GM06990 (cell line): ENCODE data around the gene SH3TC2.

Source experiments
- DNase-seq: peaks from one replicate; pipeline ENCODE4 v3.0.0-alpha.2; 2011; ENCODE audit not compliant: insufficient read length; ENCODE audit errors: extremely low read depth
- H3K27me3 ChIP-seq: replicated peaks from 2 replicates; pipeline ENCODE4 v1.6.0; 2011; ENCODE audit warnings: low read length; ENCODE audit not compliant: control insufficient read depth, insufficient read depth
- H3K36me3 ChIP-seq: 2 replicates; pipeline ENCODE4 v1.5.1; 2011; ENCODE audit warnings: low read length; ENCODE audit not compliant: control insufficient read depth, insufficient read depth
- H3K4me3 ChIP-seq: replicated peaks from 2 replicates; pipeline ENCODE4 v1.5.1; 2011; ENCODE audit warnings: low read depth, mild to moderate bottlenecking, control low read depth, low read length
- CTCF ChIP-seq: IDR thresholded peaks from 2 replicates; pipeline ENCODE4 v1.5.1; 2011; ENCODE audit warnings: low read length, control low read depth, mild to moderate bottlenecking, inconsistent platforms; ENCODE audit not compliant: insufficient read depth, poor library complexity, severe bottlenecking

The SH3TC2 gene

DNA sequence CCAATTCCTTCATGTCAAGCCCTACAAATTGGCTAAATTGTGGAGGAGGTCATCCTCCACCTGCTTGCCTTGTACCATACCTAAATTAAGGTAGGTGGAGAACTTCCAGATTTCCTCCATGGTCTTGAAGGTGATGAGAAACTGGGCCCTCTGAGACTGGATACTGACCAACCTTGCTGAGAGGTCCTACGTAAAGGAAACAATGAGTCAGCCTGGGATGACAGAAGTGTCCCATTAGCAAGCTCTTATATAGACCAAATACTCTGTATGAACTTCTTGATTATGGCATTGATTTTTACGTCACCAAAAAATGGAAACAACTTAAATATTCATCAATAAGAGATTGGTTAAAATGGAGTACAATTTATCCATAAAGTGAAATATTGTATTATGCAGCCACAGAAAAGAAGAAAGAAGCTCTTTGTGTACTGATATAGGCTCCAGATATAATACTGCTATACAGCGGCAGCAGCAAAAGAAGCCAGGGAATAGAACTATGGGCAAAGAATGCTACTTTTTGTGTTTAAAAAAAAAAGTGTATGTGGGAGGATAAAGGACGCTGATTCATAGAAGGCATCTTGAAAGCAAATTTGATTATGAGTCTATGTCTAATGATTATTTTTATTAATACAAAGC, 18.3 kb downstream of the SH3TC2 start:
- Histone ChIP-seq H3K4me3 (no peak overlapping the region), H3K27me3 (no peaks in the 10 kb centered on the region; the same call in 1 of the 2 replicates), H3K36me3 (no peaks in the 10 kb centered on the region)
- TF ChIP-seq CTCF, result no peak
- DNase-seq, result no peak

- Histone ChIP-seq H3K4me3 (no peak overlapping the region), H3K36me3 (no peaks in the 10 kb centered on the region), H3K27me3 (no peaks in the 10 kb centered on the region)
- DNase-seq, result no peak
- no peak for TF ChIP-seq CTCF
Observed at GRCh38 chr5:149043641-149044040, 19.2 kb downstream of the SH3TC2 start.

DNA sequence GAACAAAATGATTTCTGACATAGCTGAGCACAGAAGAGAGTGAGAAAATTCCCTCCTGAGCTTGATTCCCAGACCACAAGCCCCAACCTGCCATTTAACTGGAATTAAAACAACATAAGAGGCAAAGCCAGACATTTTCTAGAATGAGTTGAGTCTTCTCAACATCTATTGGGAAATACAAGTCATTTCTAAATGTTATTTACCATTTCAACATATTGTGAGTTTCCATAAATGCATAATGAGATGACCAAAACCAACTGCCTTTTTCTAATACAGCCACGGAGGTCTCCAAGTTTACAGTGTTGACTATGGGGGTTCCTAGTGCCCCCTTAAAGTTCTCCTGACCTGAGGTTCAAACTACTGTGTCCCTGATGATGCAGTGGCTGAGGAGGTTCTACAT, 20.0 kb downstream of the SH3TC2 start:
- TF ChIP-seq CTCF, result no peak
- H3K27me3 ChIP-seq, result no peaks in the 10 kb centered on the region
- H3K36me3 ChIP-seq, result no peaks in the 10 kb centered on the region

DNA sequence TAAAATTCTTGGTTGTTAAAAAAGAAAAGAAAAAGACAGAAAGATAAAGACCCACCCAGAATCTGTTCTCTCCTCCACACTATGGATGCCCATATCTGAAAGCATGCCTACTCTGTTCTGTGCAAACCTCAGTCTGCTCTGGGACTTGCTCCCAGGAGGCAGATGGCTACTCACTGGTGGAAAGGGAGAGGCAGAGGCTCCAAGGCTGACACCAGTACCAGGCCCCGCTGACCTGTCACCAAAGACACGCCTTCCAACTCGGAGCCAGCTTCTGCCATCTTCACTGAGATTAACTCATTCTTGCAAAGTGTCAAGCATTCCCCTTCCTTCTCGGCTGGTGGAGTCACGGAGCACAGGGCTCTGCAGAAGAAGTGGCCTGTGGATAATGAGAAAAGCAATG, 21.6 kb downstream of the SH3TC2 start:
- no peaks in the 10 kb centered on the region for H3K36me3 ChIP-seq

More for the DNA sequence above, 20.0 kb downstream of the SH3TC2 start:
- no peak for DNase-seq
- no peak overlapping the region for H3K4me3 ChIP-seq

DNA sequence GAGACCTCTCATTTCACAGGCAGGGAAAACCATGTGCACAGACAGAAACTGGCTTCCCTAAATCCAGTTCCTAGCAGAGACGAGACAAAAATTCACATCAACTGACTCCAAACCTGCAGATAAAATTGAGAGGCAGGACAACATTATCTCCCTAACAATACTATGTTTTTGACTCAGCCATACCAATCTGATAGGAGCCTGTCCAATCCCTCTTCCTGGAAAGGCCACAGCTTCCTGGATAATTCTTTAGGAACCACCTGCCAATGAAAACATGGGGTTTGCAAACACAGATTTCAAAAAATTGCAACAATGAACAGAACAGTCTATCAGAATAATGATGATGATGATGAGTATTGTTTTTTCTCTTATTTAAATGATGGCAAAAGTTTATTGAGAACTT, 22.4 kb downstream of the SH3TC2 start:
- no peaks in the 10 kb centered on the region for H3K36me3 ChIP-seq

More for the DNA sequence above, 21.6 kb downstream of the SH3TC2 start:
- H3K27me3 ChIP-seq, result no peaks in the 10 kb centered on the region
- no peak for DNase-seq
- H3K4me3 ChIP-seq, result no peak overlapping the region
- TF ChIP-seq CTCF, result no peak

More for the DNA sequence above, 22.4 kb downstream of the SH3TC2 start:
- no peak for DNase-seq
- Histone ChIP-seq H3K4me3 (no peak overlapping the region), H3K27me3 (no peaks in the 10 kb centered on the region)
- TF ChIP-seq CTCF, result no peak
